ENCODE measurements around the gene GABRB3.

The GABRB3 gene

GRCh38 chr15:26521691-26522198 is 251.1 kb downstream of the GABRB3 start:
- DNase-seq = no peak

- DNase-seq = no peak
These were observed 251.7 kb downstream of the GABRB3 start for GRCh38 chr15:26521130-26521529.

- no peak for DNase-seq
These were observed 254.0 kb downstream of the GABRB3 start for GRCh38 chr15:26518885-26519284.

- no peak for DNase-seq
These were observed 256.5 kb downstream of the GABRB3 start for GRCh38 chr15:26516102-26516980.

- no peak for DNase-seq
These were observed 268.9 kb downstream of the GABRB3 start for GRCh38 chr15:26504009-26504408.
